Left lung (tissue), 10 donors: ENCODE data around the gene TMEM82. TPM values are rescaled to one million over a fixed set of nuclear protein-coding genes. Genes with fewer than 3 reads are reported as not detected.

Source experiments
- ATAC-seq: fragments of 200-7000 bp; cut with Tn5 transposase; one replicate; pipeline ENCODE4 v1.9.1; 2020; ENCODE audit warnings: moderate library complexity
- DNase-seq, 4 donors: peaks; one replicate each; pipeline ENCODE4 v3.0.0-alpha.2; 2013 to 2020
- H3K27ac ChIP-seq, 2 donors: fragments of 200-600 bp; sonication (generic) in 1 of 2; one replicate each; pipeline versions ENCODE4 v1.5.0 to v1.8.0; 2020 to 2021
- H3K27me3 ChIP-seq, 2 donors: fragments of 200-600 bp; sonication (generic) in 1 of 2; one replicate each; pipeline versions ENCODE4 v1.5.0 to v1.8.0; 2020 to 2021
- H3K36me3 ChIP-seq, 2 donors: fragments of 200-600 bp; sonication (generic) in 1 of 2; one replicate each; pipeline versions ENCODE4 v1.5.0 to v1.8.0; 2020 to 2021
- H3K4me1 ChIP-seq, 2 donors: fragments of 200-600 bp; one replicate each; pipeline ENCODE4 v1.8.0; 2021
- H3K4me3 ChIP-seq, 2 donors: fragments of 200-600 bp; sonication (generic) in 1 of 2; one replicate each; pipeline versions ENCODE4 v1.5.0 to v1.8.0; 2020 to 2021; ENCODE audit warnings: mild to moderate bottlenecking in 1 of 2
- H3K9me3 ChIP-seq, 2 donors: fragments of 200-600 bp; sonication (generic) in 1 of 2; one replicate each; pipeline versions ENCODE4 v1.5.0 to v1.8.0; 2020 to 2021
- intact Hi-C, 2 donors: fragments of 100-400 bp; cut with DNase I; formaldehyde crosslinking; loops; one replicate each; pipeline versions ENCODE4 v1.11.2 to v1.14.2; 2022
- polyA plus RNA-seq, 6 donors: library from polyadenylated mRNA; unstranded; fragments of 120-200 nt; gene quantifications; one replicate each; pipeline ENCODE4 v1.2.1, GENCODE V29; 2013; ENCODE audit not compliant: insufficient read length in 6 of 6
- total RNA-seq, 2 donors: library from RNA; stranded (reverse); fragmentation: NEBNext Ultra II Directional; extraction: Animal tissue kit (Norgen Biotek cat#: 25700); gene quantifications; one replicate each; pipeline ENCODE4 v1.2.1, GENCODE V29; 2021
- TF ChIP-seq, protein P1 (sequence below), 2 donors: fragments of 200-600 bp; sonication (generic) in 1 of 2; IDR thresholded peaks; one replicate each; pipeline versions ENCODE4 v1.5.0 to v1.8.0; 2021; ENCODE audit warnings: antibody characterized with exemption in 2 of 2
- donor health status: DM: no; HTN: yes; CAD: no.
- donor health status: DM: no; HTN: no; CAD: no.

TMEM82 gene
- total and polyA plus RNA-seq, 8 donors = 0.14 to 0.15 TPM; not detected in 6

DNA sequence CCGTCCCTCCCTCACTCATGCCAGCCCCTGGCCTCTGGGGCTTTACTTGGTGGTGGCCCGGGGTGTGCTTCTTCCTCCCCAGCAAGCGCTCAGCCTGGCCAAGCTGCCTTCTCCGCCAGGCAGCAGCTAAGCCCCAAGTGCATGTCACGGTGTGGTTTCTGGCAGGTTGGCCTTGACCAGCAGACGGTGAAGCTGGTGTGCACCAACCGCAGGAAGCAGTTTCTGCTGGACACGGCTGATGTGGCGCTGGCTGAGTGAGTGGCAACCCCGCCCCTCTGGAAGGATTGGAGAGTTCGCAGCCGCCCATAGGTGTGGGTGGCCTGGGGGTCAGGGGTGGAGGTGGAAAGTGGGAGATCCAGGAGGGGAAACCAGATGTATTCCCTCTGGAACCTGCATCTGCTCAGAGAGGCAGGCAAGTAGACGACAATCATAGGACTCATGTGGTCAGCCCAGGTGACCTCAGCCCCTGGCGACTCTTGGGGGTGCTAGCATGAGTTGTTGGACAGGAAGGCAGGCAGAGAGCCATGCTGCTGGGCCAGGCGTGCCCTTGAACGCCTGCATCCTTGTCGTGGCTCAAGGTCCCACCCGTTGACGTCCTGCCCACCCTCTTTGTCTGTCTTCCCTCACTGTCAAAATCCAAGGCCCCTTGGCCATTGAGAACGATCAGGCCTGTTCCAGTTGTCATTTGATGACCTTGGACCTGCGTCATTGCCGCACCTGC, 13.2 kb upstream of the TMEM82 start:
- Histone ChIP-seq H3K36me3 (peaks cover 0 to 100% of the 10 kb centered on the region in 2 donors), H3K27ac (no peak overlapping the region), H3K4me1 (no peaks in the 10 kb centered on the region), H3K4me3 (no peak overlapping the region), H3K27me3 (no peaks in the 10 kb centered on the region), H3K9me3 (no peaks in the 10 kb centered on the region)
- ATAC-seq (no peak), DNase-seq (no peak)
- intact Hi-C loops = no loop called here
- TF ChIP-seq, protein P1, sequence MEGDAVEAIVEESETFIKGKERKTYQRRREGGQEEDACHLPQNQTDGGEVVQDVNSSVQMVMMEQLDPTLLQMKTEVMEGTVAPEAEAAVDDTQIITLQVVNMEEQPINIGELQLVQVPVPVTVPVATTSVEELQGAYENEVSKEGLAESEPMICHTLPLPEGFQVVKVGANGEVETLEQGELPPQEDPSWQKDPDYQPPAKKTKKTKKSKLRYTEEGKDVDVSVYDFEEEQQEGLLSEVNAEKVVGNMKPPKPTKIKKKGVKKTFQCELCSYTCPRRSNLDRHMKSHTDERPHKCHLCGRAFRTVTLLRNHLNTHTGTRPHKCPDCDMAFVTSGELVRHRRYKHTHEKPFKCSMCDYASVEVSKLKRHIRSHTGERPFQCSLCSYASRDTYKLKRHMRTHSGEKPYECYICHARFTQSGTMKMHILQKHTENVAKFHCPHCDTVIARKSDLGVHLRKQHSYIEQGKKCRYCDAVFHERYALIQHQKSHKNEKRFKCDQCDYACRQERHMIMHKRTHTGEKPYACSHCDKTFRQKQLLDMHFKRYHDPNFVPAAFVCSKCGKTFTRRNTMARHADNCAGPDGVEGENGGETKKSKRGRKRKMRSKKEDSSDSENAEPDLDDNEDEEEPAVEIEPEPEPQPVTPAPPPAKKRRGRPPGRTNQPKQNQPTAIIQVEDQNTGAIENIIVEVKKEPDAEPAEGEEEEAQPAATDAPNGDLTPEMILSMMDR (IDR thresholded peaks at IDR 0.05) = no peak

DNA sequence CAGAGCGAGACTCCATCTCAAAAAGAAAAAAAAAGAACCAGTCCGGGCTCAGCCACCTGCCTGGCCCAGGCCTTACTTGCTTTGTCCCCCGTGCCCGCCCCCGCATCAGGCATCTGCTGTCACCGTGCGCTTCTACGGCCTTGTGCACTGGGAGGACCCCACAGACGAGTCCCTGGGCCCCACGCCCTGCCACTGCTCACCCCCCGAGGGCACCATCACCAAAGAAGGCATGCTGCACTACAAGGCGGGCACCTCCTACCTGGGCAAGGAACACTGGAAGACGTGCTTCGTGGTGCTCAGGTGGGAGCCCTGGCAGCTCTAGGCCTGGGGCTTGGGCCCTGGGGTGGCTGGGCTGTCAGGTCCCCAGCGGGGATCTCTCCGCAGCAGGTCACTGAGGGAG, 11.9 kb upstream of the TMEM82 start:
- Histone ChIP-seq H3K4me1 (peaks cover 5 to 13% of the 10 kb centered on the region in 2 donors), H3K27ac (no peak overlapping the region), H3K9me3 (no peaks in the 10 kb centered on the region), H3K4me3 (no peak overlapping the region), H3K36me3 (peaks cover 0 to 97% of the 10 kb centered on the region in 2 donors), H3K27me3 (no peaks in the 10 kb centered on the region)
- DNase-seq (no peak), ATAC-seq (no peak)
- TF ChIP-seq, protein P1 (IDR thresholded peaks at IDR 0.05) = no peak
- intact Hi-C loops = no loop called here

DNA sequence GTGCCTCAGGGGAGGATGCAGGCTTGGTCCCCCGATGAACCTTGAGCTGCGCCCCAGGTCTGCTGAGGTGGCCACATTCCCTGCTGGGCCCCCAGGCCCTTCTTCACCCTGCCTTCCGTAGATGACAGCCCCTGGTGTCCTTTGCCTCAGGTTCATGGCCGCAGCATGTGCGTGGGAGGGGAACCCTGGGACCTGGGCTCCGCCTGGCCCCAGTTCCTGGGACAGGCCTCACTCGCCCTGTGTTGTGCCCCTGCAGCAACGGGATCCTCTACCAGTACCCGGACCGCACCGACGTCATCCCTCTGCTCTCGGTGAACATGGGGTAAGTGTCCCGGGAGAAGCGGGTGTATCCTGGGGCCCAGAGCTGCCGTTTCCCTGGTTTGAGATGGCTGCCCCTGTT, 11.4 kb upstream of the TMEM82 start:
- Histone ChIP-seq H3K27me3 (no peaks in the 10 kb centered on the region), H3K4me1 (peaks cover 9 to 18% of the 10 kb centered on the region in 2 donors), H3K36me3 (peaks cover 0 to 95% of the 10 kb centered on the region in 2 donors), H3K27ac (no peak overlapping the region), H3K9me3 (no peaks in the 10 kb centered on the region), H3K4me3 (no peak overlapping the region)
- TF ChIP-seq, protein P1 (IDR thresholded peaks at IDR 0.05) = no peak
- no peak for DNase-seq
- intact Hi-C loops = no loop called here
- no peak for ATAC-seq

DNA sequence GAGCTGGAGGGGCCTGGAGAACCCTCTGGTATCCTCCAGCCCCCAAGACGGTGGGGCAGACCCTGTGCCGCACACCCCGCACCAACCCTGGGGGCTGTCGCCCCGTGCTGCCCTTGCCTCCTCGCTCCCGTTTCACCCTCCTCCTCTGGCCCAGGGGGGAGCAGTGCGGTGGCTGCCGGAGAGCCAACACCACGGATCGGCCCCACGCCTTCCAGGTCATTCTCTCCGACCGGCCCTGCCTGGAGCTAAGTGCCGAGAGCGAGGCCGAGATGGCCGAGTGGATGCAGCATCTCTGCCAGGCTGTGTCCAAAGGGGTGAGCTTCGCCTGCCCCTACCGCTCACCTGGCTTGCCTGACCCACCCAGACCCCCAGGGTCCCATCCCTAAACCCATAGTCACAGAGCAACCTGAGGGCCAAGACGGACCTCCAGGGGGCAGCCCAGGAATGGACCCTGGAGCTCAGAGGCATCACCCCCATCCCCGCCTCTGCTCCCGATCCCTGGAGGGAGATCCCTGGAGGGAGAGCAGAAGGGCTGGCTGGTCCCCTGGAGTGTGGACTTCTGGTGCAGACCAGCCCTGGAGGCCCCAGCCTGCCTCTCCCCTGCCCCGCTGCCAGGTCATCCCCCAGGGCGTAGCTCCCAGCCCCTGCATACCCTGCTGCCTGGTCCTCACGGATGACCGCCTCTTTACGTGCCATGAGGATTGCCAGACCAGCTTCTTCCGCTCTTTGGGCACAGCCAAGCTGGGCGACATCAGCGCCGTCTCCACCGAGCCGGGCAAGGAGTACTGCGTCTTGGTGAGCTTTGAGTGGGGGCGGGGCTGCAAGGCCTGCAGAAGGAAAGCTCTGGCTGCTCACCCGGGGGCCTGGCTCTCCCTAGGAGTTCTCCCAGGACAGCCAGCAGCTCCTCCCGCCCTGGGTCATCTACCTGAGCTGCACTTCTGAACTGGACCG, 10.3 kb upstream of the TMEM82 start:
- Histone ChIP-seq H3K27ac (no peak overlapping the region), H3K27me3 (no peaks in the 10 kb centered on the region), H3K36me3 (peaks cover 0 to 90% of the 10 kb centered on the region in 2 donors), H3K9me3 (no peaks in the 10 kb centered on the region), H3K4me3 (no peak overlapping the region), H3K4me1 (peaks cover 15 to 28% of the 10 kb centered on the region in 2 donors)
- ATAC-seq (no peak), DNase-seq (no peak)
- TF ChIP-seq, protein P1 (IDR thresholded peaks at IDR 0.05) = no peak
- intact Hi-C loops = no loop called here

DNA sequence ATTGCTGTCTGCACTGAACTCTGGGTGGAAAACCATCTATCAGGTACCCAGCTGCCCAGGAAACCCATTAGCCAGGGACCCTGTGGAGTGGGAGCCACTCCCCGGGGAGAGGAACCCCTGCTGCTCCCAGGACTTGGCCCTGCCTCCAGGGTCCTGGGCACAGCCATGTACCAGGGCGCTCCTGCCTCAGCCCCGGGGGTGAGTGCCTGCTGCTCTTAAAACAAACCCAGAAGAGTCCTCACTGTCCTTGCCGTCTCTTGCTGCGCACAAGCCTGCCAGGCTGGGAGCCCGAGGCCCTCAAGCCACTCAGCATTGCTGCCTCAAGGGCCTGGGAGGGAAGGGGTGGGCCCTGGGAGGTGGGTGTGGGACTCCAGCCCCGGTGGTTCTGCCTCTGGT, 9.6 kb upstream of the TMEM82 start:
- no peak overlapping the region for H3K4me3 ChIP-seq
- H3K9me3 ChIP-seq = no peaks in the 10 kb centered on the region
- H3K27ac ChIP-seq = no peak overlapping the region
- TF ChIP-seq, protein P1 (IDR thresholded peaks at IDR 0.05) = no peak
- ATAC-seq (no peak), DNase-seq (no peak)
- intact Hi-C loops = no loop called here
- peaks cover 15 to 28% of the 10 kb centered on the region in 2 donors for H3K4me1 ChIP-seq
- H3K36me3 ChIP-seq = peaks cover 0 to 84% of the 10 kb centered on the region in 2 donors
- H3K27me3 ChIP-seq = no peaks in the 10 kb centered on the region
